ENCODE measurements around the gene KCNA2.

Gene KCNA2

DNA sequence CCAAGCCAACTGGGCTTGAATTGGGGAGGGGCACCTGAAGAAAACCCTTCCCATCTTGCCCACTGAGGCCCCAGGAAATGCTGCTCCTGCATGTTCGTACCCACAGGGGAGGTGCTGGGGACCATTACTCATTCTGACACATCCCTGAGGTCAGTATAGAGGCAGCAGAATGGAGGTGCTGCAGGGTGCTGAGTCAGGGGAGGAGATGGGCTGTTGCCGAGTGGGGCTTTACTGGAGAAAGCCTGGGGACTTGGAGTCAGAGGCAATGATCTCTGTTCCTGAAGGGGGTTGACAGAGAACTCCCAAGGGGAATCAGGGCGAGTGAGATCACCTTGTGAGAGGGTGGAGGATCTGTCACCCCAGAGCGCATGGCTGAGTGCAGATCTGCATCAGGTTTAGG lies 47.0 kb downstream of the KCNA2 start:
- Mint-ChIP-seq H3K27me3 (ENCODE audit: low read depth) (peaks cover 65% of the 10 kb centered on the region), H3K4me3 (no peak overlapping the region), H3K27ac (no peak overlapping the region), H3K36me3 (ENCODE audit: low read depth) (no peaks in the 10 kb centered on the region), H3K4me1 (no peaks in the 10 kb centered on the region), H3K9me3 (no peaks in the 10 kb centered on the region)
- TF ChIP-seq, protein P1, sequence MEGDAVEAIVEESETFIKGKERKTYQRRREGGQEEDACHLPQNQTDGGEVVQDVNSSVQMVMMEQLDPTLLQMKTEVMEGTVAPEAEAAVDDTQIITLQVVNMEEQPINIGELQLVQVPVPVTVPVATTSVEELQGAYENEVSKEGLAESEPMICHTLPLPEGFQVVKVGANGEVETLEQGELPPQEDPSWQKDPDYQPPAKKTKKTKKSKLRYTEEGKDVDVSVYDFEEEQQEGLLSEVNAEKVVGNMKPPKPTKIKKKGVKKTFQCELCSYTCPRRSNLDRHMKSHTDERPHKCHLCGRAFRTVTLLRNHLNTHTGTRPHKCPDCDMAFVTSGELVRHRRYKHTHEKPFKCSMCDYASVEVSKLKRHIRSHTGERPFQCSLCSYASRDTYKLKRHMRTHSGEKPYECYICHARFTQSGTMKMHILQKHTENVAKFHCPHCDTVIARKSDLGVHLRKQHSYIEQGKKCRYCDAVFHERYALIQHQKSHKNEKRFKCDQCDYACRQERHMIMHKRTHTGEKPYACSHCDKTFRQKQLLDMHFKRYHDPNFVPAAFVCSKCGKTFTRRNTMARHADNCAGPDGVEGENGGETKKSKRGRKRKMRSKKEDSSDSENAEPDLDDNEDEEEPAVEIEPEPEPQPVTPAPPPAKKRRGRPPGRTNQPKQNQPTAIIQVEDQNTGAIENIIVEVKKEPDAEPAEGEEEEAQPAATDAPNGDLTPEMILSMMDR (IDR thresholded peaks at IDR 0.05; ENCODE audit: unreplicated experiment in 3 of 3): no peak

DNA sequence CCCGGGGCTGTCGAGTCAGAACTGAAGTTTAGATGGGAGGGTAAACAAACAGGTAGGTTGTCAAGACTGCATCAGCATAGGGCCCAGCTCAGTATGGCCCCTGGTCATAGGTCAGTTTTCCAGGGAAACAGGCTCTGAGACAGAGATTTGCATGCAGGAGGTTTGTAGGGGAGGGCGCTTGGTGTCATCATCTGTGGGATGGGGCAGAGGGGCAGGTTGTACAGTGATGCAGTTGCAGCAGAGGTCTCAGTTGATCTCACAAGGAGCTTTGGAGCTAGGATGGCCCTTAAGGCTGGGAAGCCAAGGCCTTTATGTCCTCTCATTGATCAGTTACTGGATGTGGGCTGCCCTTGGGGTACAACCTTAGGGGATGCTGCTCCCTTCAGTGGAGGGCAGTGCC lies 48.7 kb downstream of the KCNA2 start:
- Mint-ChIP-seq H3K4me3 (no peak overlapping the region), H3K4me1 (no peaks in the 10 kb centered on the region), H3K27ac (no peak overlapping the region), H3K9me3 (no peaks in the 10 kb centered on the region), H3K36me3 (ENCODE audit: low read depth) (no peaks in the 10 kb centered on the region), H3K27me3 (ENCODE audit: low read depth) (peaks cover 72% of the 10 kb centered on the region)
- TF ChIP-seq, protein P1 (IDR thresholded peaks at IDR 0.05; ENCODE audit: unreplicated experiment in 3 of 3): no peak

DNA sequence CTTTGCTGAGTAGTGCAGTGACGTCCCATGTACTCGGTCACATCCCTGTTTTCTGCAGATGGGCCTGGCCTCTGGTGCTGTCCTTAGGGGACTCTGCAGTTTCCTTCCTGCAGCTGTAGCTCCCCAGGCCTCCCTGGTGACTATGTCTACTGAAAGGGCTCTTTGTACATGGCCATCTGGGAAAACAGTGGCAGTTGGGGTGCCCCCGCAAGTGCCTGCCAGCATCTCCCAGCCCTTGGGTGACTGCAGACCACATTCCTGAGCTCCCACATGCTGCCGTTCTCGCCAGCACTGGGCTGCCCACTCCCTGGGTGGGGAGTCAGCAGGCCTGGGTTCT lies 49.7 kb downstream of the KCNA2 start:
- Mint-ChIP-seq H3K4me1 (no peaks in the 10 kb centered on the region), H3K9me3 (no peaks in the 10 kb centered on the region), H3K27ac (no peak overlapping the region), H3K4me3 (no peak overlapping the region), H3K36me3 (ENCODE audit: low read depth) (no peaks in the 10 kb centered on the region), H3K27me3 (ENCODE audit: low read depth) (peaks cover 76% of the 10 kb centered on the region)
- TF ChIP-seq, protein P1 (IDR thresholded peaks at IDR 0.05; ENCODE audit: unreplicated experiment in 3 of 3): no peak

DNA sequence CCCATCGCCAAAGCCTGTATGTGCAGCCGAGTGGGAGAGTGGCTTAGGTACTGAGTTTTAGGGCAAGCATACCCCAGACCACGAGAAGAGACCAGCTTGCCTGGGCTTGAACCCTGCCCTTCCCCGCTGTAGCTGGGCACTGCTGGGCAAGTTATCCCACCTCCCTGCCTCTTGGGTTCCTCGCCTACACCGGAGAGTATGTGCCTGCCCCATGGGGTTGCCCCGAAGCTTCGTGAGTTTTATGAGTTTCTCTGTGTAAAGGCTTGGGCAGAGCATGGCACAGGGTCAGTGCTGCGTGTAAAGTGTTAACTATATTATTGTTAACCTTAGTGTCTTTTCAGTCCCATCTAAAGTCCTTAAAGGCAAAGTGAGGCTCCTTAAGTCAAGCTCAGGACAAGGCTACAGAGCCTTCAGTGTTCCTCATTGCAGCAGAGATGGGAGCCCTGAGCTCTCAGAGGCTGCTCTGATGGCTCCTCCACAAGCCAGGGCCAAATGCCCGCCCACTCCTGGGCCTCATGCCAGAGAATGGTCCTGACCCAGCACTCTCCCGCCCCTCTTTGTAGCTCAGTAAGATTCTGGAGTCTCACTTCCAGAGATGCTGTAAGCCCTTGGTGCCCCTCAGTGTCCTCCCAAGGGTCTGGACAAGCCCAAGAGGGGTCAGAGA lies 50.2 kb downstream of the KCNA2 start:
- Mint-ChIP-seq H3K27ac (no peak overlapping the region), H3K36me3 (ENCODE audit: low read depth) (no peaks in the 10 kb centered on the region), H3K27me3 (ENCODE audit: low read depth) (peaks cover 76% of the 10 kb centered on the region), H3K4me3 (peak overlapping the region in 1 of 3 experiments; percentile 24), H3K4me1 (no peaks in the 10 kb centered on the region), H3K9me3 (no peaks in the 10 kb centered on the region)
- TF ChIP-seq, protein P1 (IDR thresholded peaks at IDR 0.05; ENCODE audit: unreplicated experiment in 3 of 3): no peak

DNA sequence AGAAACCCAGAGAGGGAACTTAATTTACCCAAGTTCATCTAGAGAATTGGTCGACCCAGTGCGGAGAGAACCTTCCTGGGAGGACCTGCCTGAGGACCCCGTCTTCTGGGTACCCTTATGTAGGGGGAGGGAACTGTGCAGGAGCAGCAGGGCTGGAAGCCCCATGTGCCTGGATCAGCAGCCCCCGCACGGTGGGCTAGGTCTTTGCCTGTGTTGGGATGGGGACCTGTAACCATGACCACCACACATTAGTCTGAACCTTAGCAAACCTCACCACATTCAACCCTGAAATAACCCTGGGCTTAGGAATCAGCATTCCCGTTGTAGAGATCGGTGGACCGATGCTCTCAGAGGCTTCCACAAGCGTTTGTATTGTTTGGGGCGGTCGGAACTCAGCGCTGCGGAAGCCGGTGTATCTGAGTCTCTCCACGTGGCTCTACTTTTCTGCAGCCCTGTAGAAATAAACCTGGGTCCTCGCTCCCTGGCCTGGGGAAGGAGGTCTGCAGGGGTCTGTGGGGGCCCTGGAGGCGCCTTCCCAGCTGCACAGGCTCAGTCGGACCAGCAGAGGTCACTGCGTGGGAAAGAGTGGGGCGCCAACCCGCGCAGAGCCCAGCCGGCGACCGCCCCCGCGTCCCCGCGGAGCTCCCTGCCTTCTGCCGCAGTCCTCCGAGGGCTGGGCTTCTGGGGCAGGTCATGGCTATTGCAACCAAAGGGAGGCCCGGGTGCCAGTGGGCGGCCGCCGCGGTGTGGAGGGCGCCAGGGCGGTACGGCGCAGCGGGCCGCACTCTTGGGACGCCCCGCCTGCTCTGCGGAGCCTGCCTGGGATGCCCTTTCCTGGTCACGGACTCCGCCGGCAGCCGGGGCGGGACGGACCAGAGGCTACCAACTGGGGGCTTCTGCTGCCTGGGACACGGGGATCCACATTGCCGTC lies 51.0 kb downstream of the KCNA2 start:
- Mint-ChIP-seq H3K36me3 (ENCODE audit: low read depth) (no peaks in the 10 kb centered on the region), H3K4me3 (peak overlapping the region in 2 of 3 experiments; percentile 20 to 32), H3K9me3 (no peaks in the 10 kb centered on the region), H3K4me1 (no peaks in the 10 kb centered on the region), H3K27ac (no peak overlapping the region), H3K27me3 (ENCODE audit: low read depth) (peaks cover 80% of the 10 kb centered on the region)
- TF ChIP-seq, protein P1 (IDR thresholded peaks at IDR 0.05; ENCODE audit: unreplicated experiment in 3 of 3): peak; percentile 69 to 71 (median 71)
